T-cell (primary cell): ENCODE measurements around the gene SOX10. TPM values are rescaled to one million over a fixed set of nuclear protein-coding genes. Genes with fewer than 3 reads are reported as not detected.

Source experiments
- ATAC-seq, 4 experiments: fragments of 200-7000 bp in 3 of 4; fragments of 150-1000 bp in 1 of 4; cut with Tn5 transposase; replicated peaks in 1 of 4; 1 replicate in 3 of 4; 2 replicates in 1 of 4; pipeline ENCODE4 v1.10.0; 2021; ENCODE audit warnings: moderate library complexity in 3 of 4, mild to moderate bottlenecking in 2 of 4, moderate number of reproducible peaks in 1 of 4
- CTCF ChIA-PET, 2 donors: fragments of 300-600 bp; sonication (Branson Sonifier 250); formaldehyde crosslinking; loops; one replicate each; lab custom pipeline; 2022; ENCODE audit warnings: antibody characterized with exemption in 2 of 2; lab: Charles Lee
- POLR2A ChIA-PET, 2 donors: fragments of 300-600 bp; sonication (Branson Sonifier 250); formaldehyde crosslinking; loops; one replicate each; lab custom pipeline; 2022; ENCODE audit warnings: antibody characterized with exemption in 2 of 2; lab: Charles Lee
- DNase-seq, 35 experiments: peaks; one replicate each; pipeline versions ENCODE4 v3.0.0 to v3.0.0-alpha.2; 2013 to 2023
- H3K27ac ChIP-seq: one replicate; pipeline ENCODE4 v1.5.1; 2013; ENCODE audit warnings: low read length
- H3K27me3 ChIP-seq, 2 experiments: replicated peaks in 1 of 2; 1 replicate in 1 of 2; 2 replicates in 1 of 2; pipeline versions ENCODE4 v1.6.1 to v1.7.0; 2013; ENCODE audit warnings: low read length in 1 of 2, mixed read lengths in 1 of 2; ENCODE audit not compliant: control insufficient read depth in 2 of 2, insufficient read depth in 2 of 2; ENCODE audit errors: extremely low read depth in 1 of 2
- H3K36me3 ChIP-seq, 2 donors: 1 replicate in 1 of 2; 2 replicates in 1 of 2; pipeline versions ENCODE4 v1.6.1 to v1.7.0; 2013; ENCODE audit warnings: low read length in 1 of 2; ENCODE audit not compliant: control insufficient read depth in 2 of 2, insufficient read depth in 1 of 2; ENCODE audit errors: extremely low read depth in 1 of 2
- H3K4me1 ChIP-seq, 2 experiments: 1 replicate in 1 of 2; 2 replicates in 1 of 2; pipeline versions ENCODE4 v1.6.1 to v1.7.0; 2013; ENCODE audit warnings: low read length in 2 of 2, mixed read lengths in 1 of 2; ENCODE audit not compliant: insufficient read depth in 2 of 2, control insufficient read depth in 1 of 2; ENCODE audit errors: extremely low read depth in 1 of 2
- H3K4me3 ChIP-seq, 2 donors: 1 replicate in 1 of 2; 2 replicates in 1 of 2; pipeline versions ENCODE4 v1.5.1 to v1.7.0; 2013; ENCODE audit warnings: mild to moderate bottlenecking in 2 of 2, low read length in 1 of 2, moderate library complexity in 1 of 2; ENCODE audit not compliant: control insufficient read depth in 1 of 2; ENCODE audit errors: extremely low read depth in 1 of 2
- H3K9me3 ChIP-seq: 2 replicates; pipeline ENCODE4 v1.7.0; 2013
- H3K27ac Mint-ChIP-seq, 2 donors: one replicate each; pipeline ENCODE4 v1.8.0; 2020 to 2021; ENCODE audit warnings: mild to moderate bottlenecking in 2 of 2, mixed read lengths in 2 of 2
- H3K27me3 Mint-ChIP-seq, 2 donors: one replicate each; pipeline ENCODE4 v1.8.0; 2021 to 2022; ENCODE audit warnings: mixed read lengths in 2 of 2
- H3K36me3 Mint-ChIP-seq: one replicate; pipeline ENCODE4 v1.8.0; 2021; ENCODE audit warnings: mixed read lengths
- H3K4me1 Mint-ChIP-seq, 3 donors: one replicate each; pipeline ENCODE4 v1.8.0; 2020 to 2022; ENCODE audit warnings: mixed read lengths in 3 of 3, mild to moderate bottlenecking in 1 of 3
- H3K4me3 Mint-ChIP-seq, 3 donors: one replicate each; pipeline ENCODE4 v1.8.0; 2020 to 2022; ENCODE audit warnings: mild to moderate bottlenecking in 3 of 3, mixed read lengths in 3 of 3, moderate library complexity in 3 of 3
- H3K9me3 Mint-ChIP-seq, 3 donors: one replicate each; pipeline ENCODE4 v1.8.0; 2020 to 2022; ENCODE audit warnings: mixed read lengths in 3 of 3
- WGBS: methylation state at CpG from one replicate; pipeline ENCODE4 v1.1.5; 2013; ENCODE audit warnings: missing lambda C conversion rate; ENCODE audit not compliant: insufficient coverage; 5-methylcytosine and 5-hydroxymethylcytosine counted together
- total RNA-seq, 35 experiments: library from RNA in 6 of 35; stranded (reverse) in 6 of 35; fragments of 120-200 nt in 1 of 35; gene quantifications; one replicate each; pipeline versions ENCODE4 v1.2.1 to v1.2.4 and lab custom pipeline; 2013 to 2026

SOX10 gene
- total RNA-seq, 5 donors from 2014 or later (not counting 1 experiment from before 2014, with no cell fraction given): not detected

GRCh38 chr22:38016182-38017151 lies 32.1 kb upstream of the SOX10 start:
- peaks cover 0 to 13% of the 10 kb centered on the region in 2 experiments for H3K27me3 ChIP-seq
- Mint-ChIP-seq H3K27me3 (no peaks in the 10 kb centered on the region), H3K4me3 (no peak overlapping the region), H3K9me3 (no peaks in the 10 kb centered on the region), H3K4me1 (no peaks in the 10 kb centered on the region), H3K36me3 (no peaks in the 10 kb centered on the region), H3K27ac (no peak overlapping the region)
- 89% methylated on average over 19 of the region's 33 CpGs for WGBS
- no peaks in the 10 kb centered on the region for H3K9me3 ChIP-seq
- ChIA-PET CTCF (no interaction called here), POLR2A (no interaction called here)
- H3K4me3 ChIP-seq: no peak overlapping the region
- no peak overlapping the region for H3K27ac ChIP-seq
- peaks cover 0 to 5% of the 10 kb centered on the region in 2 experiments for H3K4me1 ChIP-seq
- DNase-seq (no peak), ATAC-seq (no peak)
- no peaks in the 10 kb centered on the region for H3K36me3 ChIP-seq

- H3K9me3 ChIP-seq: no peaks in the 10 kb centered on the region
- H3K4me3 Mint-ChIP-seq: no peak overlapping the region
- H3K4me1 ChIP-seq: peaks cover 0 to 12% of the 10 kb centered on the region in 2 experiments
- peaks cover 0 to 9% of the 10 kb centered on the region in 2 experiments for H3K27me3 ChIP-seq
- ATAC-seq (no peak), DNase-seq (no peak)
- H3K36me3 Mint-ChIP-seq: no peaks in the 10 kb centered on the region
- WGBS: no CpG with 5 or more reads among the region's 1 CpG
- no peak overlapping the region for H3K27ac Mint-ChIP-seq
- H3K9me3 Mint-ChIP-seq: no peaks in the 10 kb centered on the region
- no peaks in the 10 kb centered on the region for H3K36me3 ChIP-seq
- H3K4me1 Mint-ChIP-seq: peaks cover under 1 to 9% (median 6%) of the 10 kb centered on the region in 3 donors
- CTCF ChIA-PET: no interaction called here
- POLR2A ChIA-PET: no interaction called here
- no peaks in the 10 kb centered on the region for H3K27me3 Mint-ChIP-seq
- H3K27ac ChIP-seq: no peak overlapping the region
- no peak overlapping the region for H3K4me3 ChIP-seq
Observed at GRCh38 chr22:38014083-38014482, 29.7 kb upstream of the SOX10 start.

GRCh38 chr22:38012604-38013072 lies 28.3 kb upstream of the SOX10 start:
- Histone ChIP-seq H3K27ac (no peak overlapping the region), H3K27me3 (peaks cover 0 to 9% of the 10 kb centered on the region in 2 experiments), H3K4me1 (peaks cover 0 to 19% of the 10 kb centered on the region in 2 experiments), H3K36me3 (no peaks in the 10 kb centered on the region), H3K4me3 (no peak overlapping the region), H3K9me3 (no peaks in the 10 kb centered on the region)
- Mint-ChIP-seq H3K36me3 (no peaks in the 10 kb centered on the region), H3K4me1 (peaks cover 6 to 13% (median 11%) of the 10 kb centered on the region in 3 donors), H3K27me3 (no peaks in the 10 kb centered on the region), H3K9me3 (no peaks in the 10 kb centered on the region), H3K4me3 (no peak overlapping the region), H3K27ac (no peak overlapping the region)
- WGBS: 94% methylated on average over 6 of the region's 7 CpGs
- DNase-seq: no peak
- ChIA-PET POLR2A (no interaction called here), CTCF (no interaction called here)
- no peak for ATAC-seq

- no peaks in the 10 kb centered on the region for H3K9me3 Mint-ChIP-seq
- WGBS: 74% methylated on average over 10 of the region's 14 CpGs
Observed at GRCh38 chr22:38009000-38009806, 24.8 kb upstream of the SOX10 start.

GRCh38 chr22:38007330-38007902 lies 23.1 kb upstream of the SOX10 start:
- DNase-seq (no peak), ATAC-seq (no peak)
- POLR2A ChIA-PET: no interaction called here
- Mint-ChIP-seq H3K36me3 (peaks cover 2% of the 10 kb centered on the region), H3K4me3 (no peak overlapping the region), H3K27me3 (no peaks in the 10 kb centered on the region), H3K27ac (no peak overlapping the region), H3K4me1 (peaks cover 6 to 13% (median 11%) of the 10 kb centered on the region in 3 donors), H3K9me3 (no peaks in the 10 kb centered on the region)
- peaks cover 0 to 26% of the 10 kb centered on the region in 2 experiments for H3K4me1 ChIP-seq
- CTCF ChIA-PET: no interaction called here
- H3K27ac ChIP-seq: no peak overlapping the region
- 95% methylated on average over 12 of the region's 13 CpGs for WGBS
- no peak overlapping the region for H3K4me3 ChIP-seq
- no peaks in the 10 kb centered on the region for H3K36me3 ChIP-seq
- H3K27me3 ChIP-seq: no peaks in the 10 kb centered on the region
- no peaks in the 10 kb centered on the region for H3K9me3 ChIP-seq

More at GRCh38 chr22:38009000-38009806, 24.8 kb upstream of the SOX10 start:
- Histone ChIP-seq H3K27me3 (no peaks in the 10 kb centered on the region), H3K4me3 (no peak overlapping the region), H3K27ac (no peak overlapping the region), H3K4me1 (peaks cover 0 to 24% of the 10 kb centered on the region in 2 experiments), H3K36me3 (no peaks in the 10 kb centered on the region), H3K9me3 (no peaks in the 10 kb centered on the region)
- CTCF ChIA-PET: no interaction called here
- ATAC-seq: no peak
- Mint-ChIP-seq H3K27ac (peak overlapping the region in 1 of 2 donors; percentile 23), H3K36me3 (no peaks in the 10 kb centered on the region), H3K4me3 (no peak overlapping the region), H3K27me3 (no peaks in the 10 kb centered on the region), H3K4me1 (peaks cover 6 to 13% (median 11%) of the 10 kb centered on the region in 3 donors)
- DNase-seq: peak in 1 of 35 experiments; percentile 10
- POLR2A ChIA-PET: no interaction called here

- Histone ChIP-seq H3K27me3 (no peaks in the 10 kb centered on the region), H3K4me1 (peaks cover 0 to 26% of the 10 kb centered on the region in 2 experiments), H3K9me3 (no peaks in the 10 kb centered on the region), H3K27ac (no peak overlapping the region), H3K36me3 (no peaks in the 10 kb centered on the region), H3K4me3 (no peak overlapping the region)
- CTCF ChIA-PET: no interaction called here
- whole genome bisulfite sequencing: 94% methylated on average over 2 of the region's 3 CpGs
- Mint-ChIP-seq H3K9me3 (no peaks in the 10 kb centered on the region), H3K27ac (no peak overlapping the region), H3K4me3 (no peak overlapping the region), H3K4me1 (peaks cover 6 to 13% (median 11%) of the 10 kb centered on the region in 3 donors), H3K36me3 (peaks cover 2% of the 10 kb centered on the region), H3K27me3 (no peaks in the 10 kb centered on the region)
- DNase-seq (no peak), ATAC-seq (no peak)
- POLR2A ChIA-PET: no interaction called here
Observed at GRCh38 chr22:38006906-38007305, 22.6 kb upstream of the SOX10 start.
